Suprapubic skin (tissue), 2 donors: ENCODE results near the gene RENBP.

Source experiments
- EP300 ChIP-seq: sonication (generic); formaldehyde crosslinking; IDR thresholded peaks from one replicate; pipeline ENCODE4 v1.6.1; 2017; ENCODE audit warnings: antibody characterized with exemption
- POLR2A ChIP-seq, 2 donors: fragments of 450-650 bp; IDR thresholded peaks; one replicate each; pipeline ENCODE4 v1.6.1; 2017; ENCODE audit warnings: antibody characterized with exemption in 2 of 2, mild to moderate bottlenecking in 2 of 2, moderate library complexity in 2 of 2

DNA sequence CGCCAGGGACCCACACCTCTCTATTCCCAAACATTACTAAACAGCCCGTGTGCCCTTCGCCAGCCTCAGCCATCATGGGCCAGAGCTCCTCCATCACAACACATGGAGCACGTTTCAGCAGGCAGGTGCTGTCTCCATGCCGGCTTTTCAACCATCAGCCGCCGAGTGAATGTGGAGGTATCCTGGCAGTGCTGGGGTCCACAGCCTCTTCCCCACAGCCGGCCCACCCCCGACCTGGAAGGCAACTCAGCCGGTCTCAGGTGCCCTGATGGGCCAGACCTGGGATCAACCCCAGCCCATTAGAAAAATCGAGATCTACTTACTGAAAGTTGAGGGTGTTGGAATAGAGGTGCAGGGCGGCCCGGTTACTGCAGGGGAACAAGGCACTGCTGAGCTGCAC is 12.7 kb downstream of the RENBP start:
- no peak for TF ChIP-seq POLR2A (IDR thresholded peaks at IDR 0.05)
- TF ChIP-seq EP300: no peak
